Activated T-cell treated with anti-CD3 and anti-CD28 coated beads for 24 hours (primary cell): ENCODE results near the gene AKAP7.

ENCODE experiments used
- DNase-seq: peaks from one replicate; pipeline ENCODE4 v3.0.0-alpha.2; 2020; ENCODE audit warnings: low read depth

AKAP7 gene

DNA sequence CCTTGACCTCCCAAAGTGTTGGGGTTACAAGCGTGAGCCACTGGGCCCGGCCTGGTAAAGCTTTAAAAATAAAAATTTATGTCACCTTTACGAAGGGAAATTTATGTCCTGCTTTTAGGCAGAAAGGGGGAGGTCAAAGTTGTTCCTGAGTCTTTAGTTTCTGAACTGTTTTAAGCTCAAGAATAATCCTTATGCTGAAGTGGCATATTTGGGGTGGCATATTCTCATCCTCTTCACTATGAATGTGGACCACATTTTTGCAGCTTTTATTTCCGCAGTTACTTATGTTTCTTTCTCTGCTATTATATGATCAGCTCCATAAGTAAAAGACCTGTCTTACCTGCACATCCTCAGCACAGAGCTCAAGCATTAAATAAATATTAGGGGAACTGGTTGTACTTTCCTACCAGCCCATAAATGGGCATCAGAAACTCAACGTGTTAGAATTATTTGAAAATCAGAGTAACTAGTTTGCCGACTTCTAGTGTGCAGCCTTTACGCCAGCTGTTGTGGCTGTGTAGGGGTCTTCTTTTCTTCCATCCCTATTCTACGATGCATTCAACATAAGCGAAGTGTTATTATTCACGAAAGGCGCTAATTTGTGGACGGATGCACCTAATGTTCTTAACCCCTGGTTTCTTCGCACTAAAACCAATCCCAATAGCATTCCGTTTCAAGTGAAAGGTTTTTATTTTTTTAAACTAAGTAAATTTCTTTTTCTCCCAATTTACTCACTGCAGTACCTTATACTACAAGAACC, 867 bp upstream of the AKAP7 start:
- no peak for DNase-seq

DNA sequence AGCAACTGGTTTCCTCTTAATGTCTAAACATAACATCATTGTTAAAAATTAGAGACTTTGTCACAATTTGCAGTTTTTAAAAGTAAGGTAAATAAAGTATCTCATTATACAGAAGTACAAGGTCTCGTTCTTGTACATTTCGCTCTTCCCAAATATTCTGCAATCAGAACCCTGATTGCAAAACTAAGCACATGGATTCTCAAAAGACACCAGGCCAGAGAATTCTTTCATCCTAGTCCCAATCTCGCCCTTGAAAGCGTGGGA, 355 bp upstream of the AKAP7 start:
- DNase-seq: no peak

DNA sequence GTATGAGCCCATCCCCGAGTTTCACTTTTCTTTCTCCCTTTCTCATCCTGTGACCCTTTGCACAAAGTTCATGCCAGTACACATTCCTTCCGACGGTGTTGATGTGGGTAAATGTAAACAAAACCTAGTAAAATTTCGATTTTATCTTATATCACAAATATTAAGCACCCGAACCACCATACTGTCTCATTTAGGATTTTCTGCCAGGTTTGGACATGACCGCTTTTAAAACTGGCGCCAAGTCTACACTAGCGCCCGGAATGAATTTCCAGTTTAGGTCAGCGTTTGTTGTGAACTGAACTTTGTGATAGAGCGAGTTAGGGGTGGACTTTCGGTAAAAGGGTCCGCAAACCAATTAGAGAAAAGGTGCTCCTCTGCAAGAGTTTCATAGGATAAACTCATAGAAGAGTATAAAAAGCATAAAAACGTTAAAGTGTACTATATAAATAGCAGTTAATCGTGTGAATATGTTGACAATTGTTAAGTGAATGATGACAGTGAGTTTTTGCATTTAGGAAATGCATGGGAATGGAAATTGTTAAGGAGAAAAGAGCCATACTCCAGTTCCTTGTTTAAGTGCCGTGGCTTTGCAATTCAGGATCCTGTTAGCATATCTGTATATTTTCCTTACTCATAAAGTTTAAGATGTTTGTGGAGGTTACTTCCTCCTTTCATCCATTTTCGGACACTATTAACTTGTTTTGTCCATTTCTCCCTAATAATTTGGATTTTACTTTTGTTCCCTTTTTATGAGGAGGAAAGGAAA, 937 bp downstream of the AKAP7 start:
- DNase-seq: no peak

DNA sequence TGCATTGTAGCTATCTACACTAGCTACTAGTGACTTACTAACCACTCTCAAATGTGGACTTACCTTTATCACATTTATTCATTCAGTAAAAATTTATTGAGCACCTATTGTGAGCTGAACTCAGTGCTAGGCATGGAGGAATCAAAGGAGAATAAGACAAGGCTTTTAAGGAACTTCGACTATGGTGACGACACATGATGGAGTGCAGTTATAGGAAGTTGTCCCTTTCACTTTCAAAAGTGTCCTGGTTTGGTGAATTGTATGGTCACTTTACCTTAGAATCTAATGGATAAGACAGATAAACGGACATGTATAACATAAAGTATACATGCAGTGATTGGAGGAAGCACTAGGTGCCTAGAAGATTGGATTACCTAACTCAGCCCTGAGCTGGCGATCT, 4.3 kb downstream of the AKAP7 start:
- DNase-seq: no peak

DNA sequence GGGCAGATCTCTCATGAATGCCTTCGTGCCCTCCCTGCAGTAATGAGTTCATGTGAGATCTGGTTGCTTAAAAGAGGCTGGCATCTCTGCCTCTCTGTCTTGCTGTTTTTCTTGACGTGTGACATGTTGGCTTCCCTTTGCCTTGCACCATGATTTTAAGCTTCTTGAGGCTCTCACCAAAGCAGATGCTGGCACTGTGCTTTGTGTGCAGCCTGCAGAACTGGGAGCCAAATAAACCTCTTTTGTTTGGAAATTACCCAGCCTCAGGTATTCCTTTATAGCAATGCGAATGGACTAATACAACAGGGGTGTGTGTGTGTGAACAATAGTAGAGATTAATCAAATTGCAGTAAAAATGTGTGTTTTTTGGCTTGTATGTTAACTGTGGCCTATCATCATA, 8.1 kb downstream of the AKAP7 start:
- DNase-seq: no peak

DNA sequence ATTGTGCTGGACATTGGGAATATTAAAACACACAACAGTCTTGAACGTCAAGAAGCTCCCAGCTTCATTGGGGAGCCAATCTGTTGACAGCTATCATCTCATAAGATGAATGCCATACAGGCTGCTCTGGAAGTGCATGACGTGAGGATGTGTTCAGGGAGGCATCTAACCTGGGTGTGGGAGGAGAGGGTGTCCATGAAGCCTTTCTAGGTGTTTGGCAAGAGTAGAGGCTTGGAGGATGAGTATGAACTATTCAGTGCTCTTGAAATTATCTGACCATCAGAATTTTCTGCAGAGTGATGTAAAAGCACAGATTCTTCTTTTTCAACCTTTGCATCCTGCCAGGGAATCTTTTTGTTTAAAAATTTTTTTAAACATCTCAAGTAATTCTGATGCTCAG, 11.6 kb downstream of the AKAP7 start:
- DNase-seq: no peak

DNA sequence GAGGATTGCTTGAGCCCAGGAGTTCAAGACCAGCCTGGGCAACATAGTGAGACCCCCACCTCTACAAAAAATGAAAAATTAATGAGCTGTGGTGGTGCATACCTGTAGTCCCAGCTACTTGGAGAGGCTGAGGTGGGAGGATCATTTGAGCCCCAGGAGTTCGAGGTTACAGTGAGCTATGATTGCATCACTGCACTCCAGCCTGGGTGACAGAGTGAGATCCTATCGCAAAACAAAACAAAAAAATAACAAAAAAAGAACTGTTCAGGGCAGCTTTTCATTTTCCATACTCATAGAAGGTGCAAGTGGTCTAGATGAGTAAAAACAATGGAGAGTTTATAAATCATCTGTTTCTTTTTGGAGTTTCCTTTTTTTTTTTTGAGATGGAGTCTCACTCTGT, 21.1 kb downstream of the AKAP7 start:
- no peak for DNase-seq

DNA sequence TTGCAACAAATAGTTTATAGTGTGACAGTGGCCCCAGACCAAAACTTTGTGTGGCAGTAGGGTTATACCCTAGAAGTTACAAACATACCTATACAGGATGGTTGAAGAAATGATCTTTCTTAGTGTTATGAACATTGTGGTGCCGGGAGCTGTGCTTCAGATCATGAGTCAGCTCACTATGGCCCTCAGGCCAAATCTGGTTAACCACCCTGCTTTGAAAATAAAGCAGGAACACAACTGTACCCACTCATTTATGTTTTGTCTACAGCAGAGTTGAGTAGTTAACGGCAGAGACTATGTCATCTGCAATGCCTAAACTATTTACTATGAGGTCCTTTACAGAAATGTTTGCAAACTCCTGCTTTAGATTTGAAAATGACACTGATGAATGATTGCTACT, 24.3 kb downstream of the AKAP7 start:
- DNase-seq: no peak

DNA sequence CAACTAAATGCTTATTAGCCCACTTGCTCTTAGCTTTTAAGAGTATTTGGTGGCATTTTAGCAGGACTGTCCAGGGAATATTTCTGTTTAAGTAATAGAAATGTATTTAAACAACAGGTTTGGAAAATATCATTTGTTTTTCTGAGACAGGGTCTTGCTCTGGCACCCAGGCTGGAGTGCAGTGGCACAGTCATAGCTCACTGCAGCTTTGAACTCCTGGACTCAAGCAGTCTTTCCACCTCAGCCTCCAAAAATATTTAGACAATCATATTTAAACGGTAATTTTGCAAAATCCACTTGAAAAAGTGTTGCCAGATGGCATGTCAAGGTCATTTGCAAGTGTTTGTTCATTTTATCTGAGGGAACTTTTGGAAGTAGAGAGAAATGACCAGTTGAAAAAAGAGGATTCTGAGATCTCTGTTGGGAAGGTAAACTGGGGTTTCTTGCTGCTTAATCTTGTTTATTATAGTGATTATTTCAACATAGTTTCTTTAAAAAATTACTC, 25.0 kb downstream of the AKAP7 start:
- no peak for DNase-seq

DNA sequence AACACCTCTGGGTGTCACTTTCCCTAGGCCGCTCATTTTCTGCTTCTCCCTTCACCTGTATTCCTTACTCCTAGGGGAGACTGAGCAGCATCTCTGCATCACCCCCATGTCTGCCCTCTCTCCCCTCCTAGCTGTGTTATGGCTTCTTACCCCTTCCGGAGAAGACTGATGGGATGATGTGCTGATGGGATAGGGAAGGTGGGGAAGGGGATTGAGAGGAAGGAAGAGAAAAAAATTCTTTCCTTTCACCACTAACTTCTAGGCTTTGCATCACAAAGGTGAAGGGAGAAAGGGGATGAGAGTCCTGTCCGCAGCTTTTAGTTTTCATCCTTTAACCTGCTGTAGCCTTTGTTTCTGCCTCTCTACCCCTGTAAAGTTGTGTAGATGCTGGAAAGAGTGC, 26.7 kb downstream of the AKAP7 start:
- no peak for DNase-seq

DNA sequence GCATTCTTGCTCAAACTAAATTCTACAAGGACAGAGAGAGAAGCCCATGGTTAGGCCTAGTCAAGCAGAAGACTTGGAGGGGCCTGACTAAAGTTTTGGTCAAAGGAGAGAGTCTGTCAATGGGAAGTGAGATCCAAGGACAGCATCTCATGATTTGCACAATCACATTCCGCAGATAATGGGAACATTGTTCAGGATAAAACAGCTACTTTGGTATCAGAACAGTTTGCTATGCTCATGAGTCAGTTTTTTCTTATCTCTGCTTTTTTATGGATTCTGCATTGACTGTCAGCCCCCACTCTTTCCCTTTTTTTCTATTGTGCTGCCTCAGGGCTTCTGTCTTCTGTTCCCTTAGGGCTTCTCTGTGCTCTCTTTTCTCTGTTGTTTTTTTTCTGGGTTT, 28.6 kb downstream of the AKAP7 start:
- DNase-seq: no peak

DNA sequence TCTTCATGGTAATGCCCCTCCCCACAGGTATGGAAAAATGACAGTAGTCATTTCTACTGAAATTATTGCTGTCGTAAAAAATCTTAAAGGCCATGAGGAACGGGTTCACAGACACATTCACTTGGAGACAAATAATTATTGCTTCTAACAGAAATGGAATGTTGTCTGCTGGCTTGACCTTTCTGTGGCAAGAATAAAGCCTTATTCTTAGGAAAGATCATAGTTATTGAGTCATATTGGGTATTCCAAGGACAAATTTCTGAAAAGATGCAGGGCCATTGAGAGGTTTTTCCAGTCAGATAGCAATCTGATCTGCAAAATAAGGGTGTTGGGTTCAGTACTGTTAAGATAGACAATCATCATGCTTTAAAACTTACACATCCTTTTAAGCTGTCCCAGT, 29.2 kb downstream of the AKAP7 start:
- DNase-seq: no peak

DNA sequence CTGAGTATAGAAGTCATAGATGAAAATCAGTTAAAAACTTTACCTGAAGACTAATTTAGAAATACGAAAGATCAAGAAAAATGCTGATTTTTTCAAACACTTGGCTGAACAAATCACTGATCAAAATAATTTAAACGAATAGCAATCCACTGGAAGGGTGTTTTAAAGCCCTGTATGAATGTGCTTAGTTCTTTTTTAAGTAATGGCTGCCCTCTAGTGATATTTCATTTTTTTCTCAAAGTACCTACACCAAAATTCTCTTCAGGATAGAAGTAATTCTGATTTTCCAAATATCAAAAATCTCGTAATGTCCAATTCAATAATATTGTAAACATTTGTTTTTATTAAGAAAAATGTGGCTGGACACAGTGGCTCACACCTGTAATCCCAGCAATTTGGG, 32.5 kb downstream of the AKAP7 start:
- no peak for DNase-seq

DNA sequence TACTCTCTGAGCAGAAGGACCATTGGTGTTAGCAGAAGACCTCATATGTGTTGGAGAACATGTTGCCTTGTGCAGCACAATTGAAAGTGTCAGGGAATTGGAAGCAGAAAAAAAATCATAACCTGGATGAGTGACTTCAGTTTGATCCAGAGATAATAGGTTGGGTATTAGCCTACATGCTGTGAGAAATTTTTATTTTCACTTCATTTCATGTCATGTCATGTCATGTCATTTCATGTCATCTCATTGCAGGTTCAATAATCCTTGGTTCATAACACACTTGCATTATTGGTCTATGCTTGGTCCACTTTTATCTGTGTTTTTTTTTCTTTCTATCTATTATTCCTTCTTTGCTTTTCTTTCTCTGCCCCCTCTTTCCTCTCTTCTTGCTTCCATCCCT, 34.3 kb downstream of the AKAP7 start:
- no peak for DNase-seq

DNA sequence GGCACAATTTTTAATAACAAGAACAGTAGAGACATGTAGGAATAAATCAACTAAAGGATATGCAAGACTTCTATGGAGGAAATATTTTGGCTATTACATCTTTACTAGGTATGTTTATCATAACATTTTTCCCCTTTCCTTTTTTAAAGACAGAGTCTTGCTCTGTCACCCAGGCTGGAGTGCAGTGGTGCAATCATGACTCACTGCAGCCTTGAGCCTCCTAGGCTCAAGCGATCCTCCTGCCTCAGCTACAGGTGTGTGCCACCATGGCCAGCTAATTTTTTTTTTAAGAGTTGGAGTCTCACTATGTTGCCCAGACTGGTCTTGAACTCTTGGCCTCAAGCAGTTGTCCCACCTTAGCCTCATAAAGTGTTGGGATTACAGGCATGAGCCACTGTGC, 37.0 kb downstream of the AKAP7 start:
- DNase-seq: no peak

DNA sequence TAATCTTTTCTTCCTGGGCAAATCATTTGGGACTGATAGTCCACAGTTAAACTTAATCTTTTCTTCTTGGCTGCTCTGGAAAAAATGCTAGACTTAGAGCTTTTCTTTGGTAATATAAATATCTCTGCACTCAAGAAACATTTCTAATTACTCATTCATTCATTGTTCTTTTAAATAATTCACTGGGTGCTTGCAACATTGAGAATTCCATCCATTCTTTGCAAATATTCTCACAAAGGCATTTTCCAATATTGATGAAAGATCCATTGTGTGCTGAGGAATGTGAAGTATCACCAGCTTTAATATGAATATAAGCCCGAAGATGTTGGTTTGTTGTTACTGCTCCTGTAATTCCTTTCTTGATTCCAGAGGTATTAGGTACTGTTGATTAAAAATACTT, 38.4 kb downstream of the AKAP7 start:
- no peak for DNase-seq

DNA sequence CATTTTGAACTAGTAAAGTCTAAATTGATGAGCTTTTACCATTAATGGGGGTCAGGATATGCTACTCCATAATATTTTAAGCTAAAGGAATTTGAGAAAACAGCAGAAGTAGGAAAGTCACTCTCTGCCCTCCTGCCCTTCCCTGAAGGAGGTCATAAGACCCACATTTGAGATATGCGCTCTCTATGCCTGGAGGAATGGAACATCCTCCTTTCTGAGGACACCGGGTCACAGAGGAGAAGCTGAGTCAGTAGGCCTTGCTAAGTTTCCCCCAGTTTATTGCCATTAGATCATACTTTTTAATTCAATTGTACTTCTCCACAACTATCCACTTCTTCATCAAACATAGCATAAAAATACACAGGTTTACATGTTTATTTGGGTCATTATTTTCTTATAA, 40.3 kb downstream of the AKAP7 start:
- no peak for DNase-seq

DNA sequence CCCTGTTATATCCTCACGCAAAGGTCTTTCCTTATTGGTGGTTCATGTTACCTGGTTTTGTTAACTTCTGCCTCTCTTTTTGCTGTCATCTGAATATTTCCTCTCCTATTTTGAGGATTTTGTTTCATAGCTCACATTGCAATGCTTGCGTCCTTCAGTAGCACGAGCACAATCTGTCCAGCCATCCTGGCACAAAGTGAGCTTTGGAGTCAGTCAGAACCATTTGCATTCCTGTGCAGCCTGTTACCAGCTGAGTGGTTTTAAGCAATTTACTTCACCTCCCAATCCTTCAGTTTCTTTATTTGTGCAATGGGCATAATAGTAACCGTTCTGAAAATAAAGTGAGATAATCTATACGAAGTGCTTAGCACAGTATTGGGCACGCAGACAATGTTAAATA, 42.7 kb downstream of the AKAP7 start:
- DNase-seq: no peak

DNA sequence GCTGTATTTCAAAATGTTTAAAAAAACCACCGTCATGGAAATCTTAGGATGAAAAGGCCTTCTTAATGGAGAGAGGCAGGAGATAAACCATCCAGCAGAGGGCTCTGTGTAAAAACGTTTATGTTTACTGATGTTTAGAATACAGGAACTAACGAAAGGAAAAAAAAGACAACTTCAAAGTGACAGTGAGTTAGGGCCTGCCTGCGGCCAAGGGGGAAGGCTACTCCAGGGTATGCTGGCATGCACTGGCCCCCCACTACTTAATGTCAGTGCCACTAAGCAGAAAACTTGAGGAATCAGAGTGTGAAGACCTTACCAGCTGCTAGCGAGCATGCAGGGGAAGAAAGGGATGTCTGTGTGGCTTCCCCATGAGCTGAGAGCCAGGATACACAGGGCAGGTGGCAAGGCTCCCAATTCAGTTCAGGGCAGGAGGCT, 47.7 kb downstream of the AKAP7 start:
- no peak for DNase-seq

DNA sequence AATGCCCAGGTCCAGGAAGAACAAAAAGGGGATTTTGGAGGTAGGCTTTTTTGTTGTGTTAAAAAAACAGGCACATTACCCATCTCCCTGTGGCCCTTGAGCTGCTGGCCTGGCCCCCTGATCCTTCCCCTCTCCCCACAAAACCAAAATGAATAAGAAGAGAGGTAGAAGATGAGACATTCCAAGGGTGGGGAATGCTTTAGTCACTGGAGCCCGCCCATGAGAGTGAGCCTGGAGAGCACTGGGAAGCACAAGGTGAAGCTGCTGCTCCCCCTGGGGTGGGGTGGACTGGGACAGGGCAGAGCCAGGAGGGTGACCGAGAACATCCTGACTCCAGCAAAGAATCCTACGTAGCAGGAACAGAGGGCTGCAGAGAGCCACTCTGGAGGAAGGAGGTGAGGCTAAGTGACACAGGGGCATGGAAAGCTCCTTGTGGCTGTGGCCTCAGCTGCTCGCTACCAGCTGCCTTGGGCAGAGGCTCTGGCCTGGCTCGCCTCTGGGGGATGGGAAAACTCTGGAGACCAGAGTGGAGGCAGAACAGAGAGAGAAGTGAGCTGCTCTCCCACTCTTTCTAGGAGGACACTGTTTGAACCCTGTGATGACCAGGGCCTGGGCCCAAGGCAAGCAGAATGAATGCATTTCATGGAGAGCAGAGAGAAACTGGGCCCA, 48.3 kb downstream of the AKAP7 start:
- no peak for DNase-seq

DNA sequence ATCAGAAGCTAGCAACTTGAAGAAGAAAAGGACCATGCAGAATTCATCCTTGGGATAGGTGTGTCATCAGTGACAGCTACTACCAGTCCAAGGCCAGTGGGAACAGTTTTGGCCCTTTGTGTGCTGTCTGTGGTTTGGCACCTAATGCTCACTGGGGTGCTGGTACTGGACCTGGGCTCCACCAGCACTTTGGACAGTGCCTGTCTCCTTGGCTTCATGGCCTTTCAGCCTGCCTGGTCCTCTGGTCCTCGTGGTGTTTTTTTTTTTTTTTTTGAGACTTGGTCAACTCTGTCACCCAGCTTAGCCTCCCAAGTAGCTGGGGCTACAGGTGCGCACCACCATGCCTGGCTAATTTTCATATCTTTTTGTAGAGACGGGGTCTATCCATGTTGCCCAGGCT, 56.3 kb downstream of the AKAP7 start:
- DNase-seq: no peak

DNA sequence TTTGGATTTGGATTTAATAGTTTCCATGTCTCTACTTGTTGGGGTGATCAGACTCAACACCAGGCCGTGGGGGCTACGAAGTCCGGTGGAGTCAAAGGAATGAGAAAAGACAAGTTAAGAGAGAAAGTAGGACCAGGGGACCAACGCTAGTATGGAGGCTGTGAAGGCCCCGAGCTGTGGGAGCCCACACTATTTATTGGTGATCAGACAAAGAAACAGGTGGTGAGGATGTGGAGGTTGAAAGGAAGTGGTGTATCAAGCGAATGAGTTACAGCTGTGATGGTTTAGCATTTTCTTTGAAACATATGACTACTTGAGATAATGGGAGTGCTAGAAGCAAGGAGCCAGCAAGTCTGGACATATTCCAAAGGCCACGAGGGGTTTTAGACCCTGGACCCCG, 62.4 kb downstream of the AKAP7 start:
- DNase-seq: no peak

DNA sequence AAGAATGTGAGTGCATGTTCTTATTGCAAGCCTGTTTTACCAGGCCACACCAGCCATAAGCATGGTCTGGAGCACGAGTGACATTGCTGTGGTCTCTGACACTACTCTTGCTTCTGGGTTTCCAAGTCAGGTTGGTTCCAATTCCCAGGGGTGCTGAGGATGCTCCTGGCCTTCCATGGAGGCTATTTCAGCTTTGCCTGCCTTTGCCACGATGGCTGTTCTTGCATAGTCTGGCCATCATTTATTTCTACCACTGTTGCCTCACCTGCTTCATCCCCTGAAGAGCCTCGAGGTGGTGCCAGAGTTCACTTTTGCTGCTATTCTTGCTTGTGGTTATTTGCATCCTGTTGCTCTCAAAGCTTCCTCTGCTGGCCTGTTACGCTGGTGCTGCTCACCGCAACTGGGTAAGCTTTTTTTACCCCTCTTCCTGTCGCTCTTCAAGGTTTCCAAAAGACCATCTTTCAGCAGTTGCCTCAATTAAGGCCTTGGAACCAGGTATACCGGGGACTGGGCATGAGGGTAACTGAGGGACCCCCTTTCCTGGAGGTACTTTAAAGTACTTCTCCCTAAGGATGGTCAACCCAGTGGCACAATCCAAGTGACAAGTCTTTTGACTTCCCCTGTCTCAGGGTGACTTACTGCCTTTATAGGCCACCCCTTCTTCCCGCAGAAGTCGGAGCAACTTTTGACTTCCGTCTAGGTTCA, 64.5 kb downstream of the AKAP7 start:
- DNase-seq: peak; percentile 53
